H9 (cell line): ENCODE results near the gene ATPAF2. TPM values are rescaled to one million over a fixed set of nuclear protein-coding genes. Genes with fewer than 3 reads are reported as not detected.

Source experiments
- DNase-seq: peaks from one replicate; pipeline ENCODE4 v3.0.0-alpha.2; 2017
- H2AFZ ChIP-seq: one replicate; pipeline ENCODE4 v1.6.1; 2013; ENCODE audit warnings: mild to moderate bottlenecking, low read length, control low read depth, moderate library complexity
- H2AK5ac ChIP-seq: 2 replicates; pipeline ENCODE4 v1.6.1; 2013; ENCODE audit warnings: low read length, control low read depth, mixed read lengths; ENCODE audit not compliant: insufficient read length
- H2BK120ac ChIP-seq: one replicate; pipeline ENCODE4 v1.6.1; 2013; ENCODE audit warnings: low read depth, mild to moderate bottlenecking, low read length, control low read depth, inconsistent platforms; ENCODE audit not compliant: poor library complexity, severe bottlenecking
- H2BK12ac ChIP-seq: 2 replicates; pipeline ENCODE4 v1.6.1; 2013; ENCODE audit warnings: low read length, control low read depth, mixed read lengths, low read depth; ENCODE audit not compliant: insufficient read length
- H2BK15ac ChIP-seq: 2 replicates; pipeline ENCODE4 v1.6.1; 2013; ENCODE audit warnings: low read depth, low read length, control low read depth
- H2BK20ac ChIP-seq: one replicate; pipeline ENCODE4 v1.6.1; 2013; ENCODE audit warnings: low read depth, mild to moderate bottlenecking, low read length, control low read depth, inconsistent platforms; ENCODE audit not compliant: poor library complexity, severe bottlenecking
- H2BK5ac ChIP-seq: 2 replicates; pipeline ENCODE4 v1.6.1; 2013; ENCODE audit warnings: low read length, control low read depth, mixed read lengths; ENCODE audit not compliant: insufficient read length
- H3K14ac ChIP-seq: 2 replicates; pipeline ENCODE4 v1.6.1; 2013; ENCODE audit warnings: low read length, control low read depth; ENCODE audit not compliant: insufficient read depth
- H3K18ac ChIP-seq: 2 replicates; pipeline ENCODE4 v1.6.1; 2013; ENCODE audit warnings: low read depth, mild to moderate bottlenecking, mixed read lengths, low read length, control low read depth; ENCODE audit not compliant: insufficient read length
- H3K23ac ChIP-seq: 2 replicates; pipeline ENCODE4 v1.6.1; 2013; ENCODE audit warnings: low read length, control low read depth, mixed read lengths, low read depth; ENCODE audit not compliant: insufficient read length
- H3K23me2 ChIP-seq: 2 replicates; pipeline ENCODE4 v1.6.1; 2013; ENCODE audit warnings: low read depth, mild to moderate bottlenecking, mixed read lengths, low read length, control low read depth; ENCODE audit not compliant: insufficient read length, poor library complexity, severe bottlenecking
- H3K27ac ChIP-seq: 2 replicates; pipeline ENCODE4 v1.5.1; 2013; ENCODE audit warnings: low read length, control low read depth, mixed read lengths, low read depth; ENCODE audit not compliant: insufficient read length
- H3K27me3 ChIP-seq: 2 replicates; pipeline ENCODE4 v1.6.1; 2013; ENCODE audit warnings: low read length, control low read depth, inconsistent platforms; ENCODE audit not compliant: insufficient read depth
- H3K4ac ChIP-seq: 2 replicates; pipeline ENCODE4 v1.6.1; 2013; ENCODE audit warnings: low read depth, mild to moderate bottlenecking, control low read depth, inconsistent platforms, low read length, moderate library complexity
- H3K4me1 ChIP-seq: 2 replicates; pipeline ENCODE4 v1.6.1; 2013; ENCODE audit warnings: low read length, control low read depth, inconsistent platforms; ENCODE audit not compliant: insufficient read depth
- H3K4me2 ChIP-seq: 2 replicates; pipeline ENCODE4 v1.6.1; 2013; ENCODE audit warnings: low read length, control low read depth, mixed read lengths; ENCODE audit not compliant: insufficient read length, insufficient read depth
- H3K56ac ChIP-seq: 2 replicates; pipeline ENCODE4 v1.6.1; 2013; ENCODE audit warnings: low read depth, mild to moderate bottlenecking, mixed read lengths, low read length, control low read depth; ENCODE audit not compliant: insufficient read length
- H3K79me1 ChIP-seq: 2 replicates; pipeline ENCODE4 v1.6.1; 2013; ENCODE audit warnings: low read depth, mild to moderate bottlenecking, moderate library complexity, low read length, control low read depth, inconsistent platforms; ENCODE audit not compliant: insufficient read depth, poor library complexity, severe bottlenecking
- H3K79me2 ChIP-seq: 2 replicates; pipeline ENCODE4 v1.6.1; 2013; ENCODE audit warnings: low read length, control low read depth, inconsistent platforms; ENCODE audit not compliant: insufficient read depth
- H3K9ac ChIP-seq: 2 replicates; pipeline ENCODE4 v1.6.1; 2013; ENCODE audit warnings: low read length, control low read depth, mixed read lengths; ENCODE audit not compliant: insufficient read length; ENCODE audit errors: extremely low read depth
- H3K9me3 ChIP-seq: one replicate; pipeline ENCODE4 v1.6.1; 2013; ENCODE audit warnings: low read depth, low read length, inconsistent platforms; ENCODE audit not compliant: control insufficient read depth
- H3T11ph ChIP-seq: one replicate; pipeline ENCODE4 v1.6.1; 2013; ENCODE audit warnings: mild to moderate bottlenecking, low read length, control low read depth, inconsistent platforms
- H4K20me1 ChIP-seq: one replicate; pipeline ENCODE4 v1.6.1; 2013; ENCODE audit not compliant: control insufficient read depth, insufficient read length, insufficient read depth
- H4K5ac ChIP-seq: 2 replicates; pipeline ENCODE4 v1.6.1; 2013; ENCODE audit warnings: low read depth, mild to moderate bottlenecking, mixed read lengths, low read length, control low read depth; ENCODE audit not compliant: insufficient read length
- H4K8ac ChIP-seq: replicated peaks from 2 replicates; pipeline ENCODE4 v1.6.1; 2013; ENCODE audit warnings: low read length, control low read depth, mixed read lengths, low read depth; ENCODE audit not compliant: insufficient read length
- H4K91ac ChIP-seq: 2 replicates; pipeline ENCODE4 v1.6.1; 2013; ENCODE audit warnings: low read depth, mild to moderate bottlenecking, moderate library complexity, mixed read lengths, low read length, control low read depth; ENCODE audit not compliant: insufficient read length
- H3K27ac Mint-ChIP-seq, 3 experiments: 2 replicates in 2 of 3; 3 replicates in 1 of 3; pipeline ENCODE4 v1.8.0; 2020 to 2021; ENCODE audit warnings: mixed read lengths in 3 of 3, mild to moderate bottlenecking in 1 of 3, moderate library complexity in 1 of 3
- H3K27me3 Mint-ChIP-seq: 2 replicates; pipeline ENCODE4 v1.8.0; 2021; ENCODE audit warnings: low read depth, mild to moderate bottlenecking, moderate library complexity, mixed read lengths
- H3K36me3 Mint-ChIP-seq, 3 experiments: 2 replicates in 2 of 3; 3 replicates in 1 of 3; pipeline ENCODE4 v1.8.0; 2020 to 2021; ENCODE audit warnings: low read depth in 3 of 3, mixed read lengths in 3 of 3; ENCODE audit not compliant: insufficient read depth in 1 of 3
- H3K4me1 Mint-ChIP-seq, 2 experiments: 2 replicates each; pipeline ENCODE4 v1.8.0; 2020; ENCODE audit warnings: mixed read lengths in 2 of 2
- H3K4me3 Mint-ChIP-seq, 2 experiments: 2 replicates in 1 of 2; 3 replicates in 1 of 2; pipeline ENCODE4 v1.8.0; 2020 to 2021; ENCODE audit warnings: mild to moderate bottlenecking in 2 of 2, mixed read lengths in 2 of 2, moderate library complexity in 1 of 2
- H3K9me3 Mint-ChIP-seq, 2 experiments: 2 replicates in 1 of 2; 3 replicates in 1 of 2; pipeline ENCODE4 v1.8.0; 2020; ENCODE audit warnings: mild to moderate bottlenecking in 2 of 2, mixed read lengths in 2 of 2, moderate library complexity in 1 of 2
- CTCF ChIP-seq: fragments of 200-600 bp; sonication (generic); conservative IDR thresholded peaks from 3 replicates; pipeline ENCODE4 v1.8.0; 2021; ENCODE audit warnings: antibody characterized with exemption, mild to moderate bottlenecking
- WGBS: extraction: QIAGEN DNeasy Blood & Tissue Kit; methylation state at CpG from one replicate; pipeline ENCODE4 v1.1.7; 2013; ENCODE audit warnings: missing lambda C conversion rate, low lambda C conversion rate, mixed read lengths; ENCODE audit not compliant: insufficient read length; ENCODE audit errors: extremely low coverage; 5-methylcytosine and 5-hydroxymethylcytosine counted together
- total RNA-seq: library from RNA; stranded (reverse); gene quantifications from 2 replicates; pipeline ENCODE4 v1.2.1, GENCODE V29; 2021

ATPAF2 gene
- total RNA-seq, 1 experiment from 2014 or later = 21.4 TPM

- DNase-seq = no peak
- Histone ChIP-seq H2BK20ac (no peak overlapping the region), H3K9ac (no peak overlapping the region), H2BK5ac (no peak overlapping the region), H2BK120ac (no peak overlapping the region), H3K4ac (no peak overlapping the region), H4K91ac (no peak overlapping the region), H3K27ac (no peak overlapping the region), H3T11ph (no peak overlapping the region), H3K23me2 (no peaks in the 10 kb centered on the region), H2AK5ac (no peak overlapping the region), H3K56ac (no peak overlapping the region), H4K8ac (no peak overlapping the region), H4K20me1 (no peaks in the 10 kb centered on the region), H2BK12ac (no peak overlapping the region), H2BK15ac (no peak overlapping the region), H3K14ac (no peak overlapping the region), H3K23ac (no peak overlapping the region), H3K79me2 (no peaks in the 10 kb centered on the region), H3K18ac (no peak overlapping the region), H2AFZ (no peak overlapping the region), H3K79me1 (no peaks in the 10 kb centered on the region), H3K4me1 (no peaks in the 10 kb centered on the region), H3K9me3 (no peaks in the 10 kb centered on the region), H3K4me2 (no peak overlapping the region), H3K27me3 (no peaks in the 10 kb centered on the region), H4K5ac (no peak overlapping the region)
- Mint-ChIP-seq H3K27ac (no peak overlapping the region), H3K27me3 (no peaks in the 10 kb centered on the region), H3K9me3 (no peaks in the 10 kb centered on the region), H3K4me3 (no peak overlapping the region), H3K36me3 (peaks cover 0 to 8% (median 4%) of the 10 kb centered on the region in 3 experiments; a peak in 1 of 7 replicates), H3K4me1 (peaks cover 9 to 10% of the 10 kb centered on the region in 2 experiments)
- no peak for TF ChIP-seq CTCF
- whole genome bisulfite sequencing = no CpG with 5 or more reads among the region's 5 CpGs
These were observed 17.6 kb downstream of the ATPAF2 start for GRCh38 chr17:18021372-18021771.
